ENCODE data around the gene NUP160.

GRCh38 chr11:47765086-47765485, 83.1 kb downstream of the NUP160 start:
- no peak for TF ChIP-seq CTCF (IDR thresholded peaks at IDR 0.05)
- TF ChIP-seq EP300 (IDR thresholded peaks at IDR 0.05) = no peak
